Measurements from ENCODE around the gene MEIS2.

GRCh38 chr15:36844534-36844998 is 255.8 kb downstream of the MEIS2 start:
- no peak for TF ChIP-seq MAX (IDR thresholded peaks at IDR 0.05; ENCODE audit: insufficient read depth, insufficient read length)
- TF ChIP-seq, protein P1, sequence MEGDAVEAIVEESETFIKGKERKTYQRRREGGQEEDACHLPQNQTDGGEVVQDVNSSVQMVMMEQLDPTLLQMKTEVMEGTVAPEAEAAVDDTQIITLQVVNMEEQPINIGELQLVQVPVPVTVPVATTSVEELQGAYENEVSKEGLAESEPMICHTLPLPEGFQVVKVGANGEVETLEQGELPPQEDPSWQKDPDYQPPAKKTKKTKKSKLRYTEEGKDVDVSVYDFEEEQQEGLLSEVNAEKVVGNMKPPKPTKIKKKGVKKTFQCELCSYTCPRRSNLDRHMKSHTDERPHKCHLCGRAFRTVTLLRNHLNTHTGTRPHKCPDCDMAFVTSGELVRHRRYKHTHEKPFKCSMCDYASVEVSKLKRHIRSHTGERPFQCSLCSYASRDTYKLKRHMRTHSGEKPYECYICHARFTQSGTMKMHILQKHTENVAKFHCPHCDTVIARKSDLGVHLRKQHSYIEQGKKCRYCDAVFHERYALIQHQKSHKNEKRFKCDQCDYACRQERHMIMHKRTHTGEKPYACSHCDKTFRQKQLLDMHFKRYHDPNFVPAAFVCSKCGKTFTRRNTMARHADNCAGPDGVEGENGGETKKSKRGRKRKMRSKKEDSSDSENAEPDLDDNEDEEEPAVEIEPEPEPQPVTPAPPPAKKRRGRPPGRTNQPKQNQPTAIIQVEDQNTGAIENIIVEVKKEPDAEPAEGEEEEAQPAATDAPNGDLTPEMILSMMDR (IDR thresholded peaks at IDR 0.05; ENCODE audit: extremely low read depth in 1 of 2, insufficient read depth in 1 of 2, low read depth in 1 of 2, low read length in 2 of 2) = no peak
- no peak for TF ChIP-seq POLR2AphosphoS5 (IDR thresholded peaks at IDR 0.05; ENCODE audit: insufficient read depth, low read depth, low read length)
- TF ChIP-seq FOS (IDR thresholded peaks at IDR 0.05; ENCODE audit: borderline replicate concordance, insufficient read depth, low read length) = no peak
